HepG2 (cell line): ENCODE measurements around the gene HTR1D. TPM values are rescaled to one million over a fixed set of nuclear protein-coding genes. Genes with fewer than 3 reads are reported as not detected.

Source experiments
- ATAC-seq: fragments of 200-7000 bp; cut with Tn5 transposase; 3 replicates; pipeline ENCODE4 v1.9.1; 2020; ENCODE audit warnings: mild to moderate bottlenecking, moderate library complexity
- BruUV-seq: library from RNA; stranded (reverse); fragments of 400-500 nt; replicated peaks from 2 replicates; lab custom pipeline; 2021; lab: Mats Ljungman, UMichigan
- CTCF ChIA-PET: fragments of 300-600 bp; formaldehyde crosslinking; extraction: SDS; loops from one replicate; lab custom pipeline; 2021; ENCODE audit warnings: low total read pairs, inconsistent platforms, low intra/inter-chr PET ratio; lab: Yijun Ruan, JAX
- POLR2A ChIA-PET: fragments of 350-600 bp; sonication (Branson Sonifier 250); formaldehyde crosslinking; loops from one replicate; lab custom pipeline; 2020; ENCODE audit warnings: antibody characterized with exemption, inconsistent platforms; lab: Yijun Ruan, JAX
- DNase-seq: peaks from one replicate; pipeline ENCODE4 v3.0.0-alpha.2; 2015; ENCODE audit warnings: low spot score
- FAIRE-seq: peaks from 3 replicates; lab custom pipeline; 2011; peaks lifted over from hg19 to GRCh38; lab: Jason Lieb, UNC
- H2AFZ ChIP-seq: one replicate; pipeline ENCODE4 v1.6.1; 2011; ENCODE audit warnings: low read length, inconsistent platforms
- H3K27ac ChIP-seq: fragments of 300-600 bp; 3 replicates; pipeline ENCODE4 v1.8.0; 2011; ENCODE audit warnings: mixed run types, mild to moderate bottlenecking, mixed read lengths, low read length, inconsistent platforms; ENCODE audit not compliant: insufficient read depth; ENCODE audit errors: extremely low read length
- H3K27me3 ChIP-seq, 2 experiments: fragments of 200-600 bp in 1 of 2; 2 replicates in 1 of 2; 3 replicates in 1 of 2; pipeline versions ENCODE4 v1.6.0 to v1.8.0; 2011; ENCODE audit warnings: low read length in 2 of 2, mild to moderate bottlenecking in 2 of 2, moderate library complexity in 2 of 2, inconsistent platforms in 1 of 2; ENCODE audit not compliant: insufficient read depth in 2 of 2, control insufficient read depth in 1 of 2
- H3K36me3 ChIP-seq, 2 experiments: fragments of 200-600 bp in 1 of 2; replicated peaks in 1 of 2; 2 replicates in 1 of 2; 3 replicates in 1 of 2; pipeline versions ENCODE4 v1.5.1 to v1.8.0; 2011; ENCODE audit warnings: low read length in 2 of 2, inconsistent platforms in 1 of 2; ENCODE audit not compliant: insufficient read depth in 2 of 2, control insufficient read depth in 1 of 2
- H3K4me1 ChIP-seq: 2 replicates; pipeline ENCODE4 v1.5.1; 2012; ENCODE audit warnings: low read length, inconsistent platforms; ENCODE audit not compliant: insufficient read depth
- H3K4me2 ChIP-seq: 2 replicates; pipeline ENCODE4 v1.6.0; 2011; ENCODE audit warnings: low read depth, low read length, inconsistent platforms
- H3K4me3 ChIP-seq, 3 experiments: fragments of 200-600 bp in 1 of 3; sonication (generic), shearing (Covaris generic) in 1 of 3; replicated peaks in 1 of 3; 2 replicates each; pipeline ENCODE4 v1.5.1; 2011 to 2016; ENCODE audit warnings: low read length in 3 of 3, inconsistent platforms in 2 of 3, low read depth in 2 of 3, mild to moderate bottlenecking in 2 of 3, control low read depth in 1 of 3, mixed read lengths in 1 of 3; ENCODE audit not compliant: insufficient read depth in 1 of 3
- H3K79me2 ChIP-seq: one replicate; pipeline ENCODE4 v1.6.1; 2011; ENCODE audit warnings: low read length, inconsistent platforms; ENCODE audit not compliant: insufficient read depth
- H3K9ac ChIP-seq: 2 replicates; pipeline ENCODE4 v1.6.0; 2011; ENCODE audit warnings: mild to moderate bottlenecking, low read depth, low read length, inconsistent platforms; ENCODE audit not compliant: insufficient read depth
- H3K9me3 ChIP-seq: 2 replicates; pipeline ENCODE4 v1.5.1; 2012; ENCODE audit warnings: mild to moderate bottlenecking, low read length
- H4K20me1 ChIP-seq: 2 replicates; pipeline ENCODE4 v1.6.0; 2011; ENCODE audit warnings: inconsistent platforms, mild to moderate bottlenecking, low read length, moderate library complexity; ENCODE audit not compliant: insufficient read depth
- ELF4 ChIP-seq: sonication (generic); formaldehyde crosslinking; IDR thresholded peaks from 2 replicates; pipeline ENCODE4 v1.5.0; 2020; ENCODE audit warnings: missing genetic modification reagents, mild to moderate bottlenecking, moderate library complexity, borderline replicate concordance
- ERF ChIP-seq: IDR thresholded peaks from 2 replicates; pipeline ENCODE4 v1.6.1; 2018; ENCODE audit warnings: missing biosample characterization, missing genetic modification reagents
- FOXJ3 ChIP-seq: sonication (generic); formaldehyde crosslinking; IDR thresholded peaks from 2 replicates; pipeline ENCODE4 v1.4.0; 2020; ENCODE audit warnings: missing genetic modification reagents, mild to moderate bottlenecking, borderline replicate concordance
- PATZ1 ChIP-seq: sonication (generic); formaldehyde crosslinking; IDR thresholded peaks from 2 replicates; pipeline ENCODE4 v1.4.0; 2020; ENCODE audit warnings: missing genetic modification reagents
- SPEN ChIP-seq: sonication (generic); formaldehyde crosslinking; IDR thresholded peaks from 2 replicates; pipeline ENCODE4 v1.5.1; 2020; ENCODE audit warnings: low read depth, mild to moderate bottlenecking, missing genetic modification reagents
- TP53 ChIP-seq: sonication (generic); formaldehyde crosslinking; conservative IDR thresholded peaks from 2 replicates; pipeline ENCODE4 v1.4.0; 2020; ENCODE audit warnings: missing genetic modification reagents
- ZKSCAN1 ChIP-seq: fragments of 150-350 bp; IDR thresholded peaks from 2 replicates; pipeline ENCODE4 v1.6.1; 2014; ENCODE audit warnings: low read length
- ZNF121 ChIP-seq: sonication (generic); formaldehyde crosslinking; IDR thresholded peaks from 2 replicates; pipeline ENCODE4 v1.5.0; 2020; ENCODE audit warnings: mild to moderate bottlenecking, missing genetic modification reagents
- ZNF160 ChIP-seq: sonication (generic); formaldehyde crosslinking; IDR thresholded peaks from 2 replicates; pipeline ENCODE4 v1.8.0; 2022; ENCODE audit warnings: mild to moderate bottlenecking, inconsistent platforms, missing genetic modification reagents
- WGBS: methylation state at CpG from one replicate; pipeline ENCODE4 v1.1.6; 2017; ENCODE audit warnings: low lambda C conversion rate; 5-methylcytosine and 5-hydroxymethylcytosine counted together
- in situ Hi-C: cut with HindIII; loops from 2 replicates; pipeline ENCODE4 v1.10.0; 2017; ENCODE audit warnings: low pct_unique_long_range_greater_than_20kb; ENCODE audit not compliant: extremely low pct_ligation_motif_present
- intact Hi-C: fragments of 100-400 bp; cut with micrococcal nuclease; formaldehyde crosslinking; loops from one replicate; pipeline ENCODE4 v1.10.0; 2022; ENCODE audit not compliant: unreplicated experiment
- polyA plus RNA-seq, 8 experiments: library from polyadenylated mRNA; depleted of rRNA in 3 of 8; stranded (reverse) in 7 of 8; unstranded in 1 of 8; fragments of >200 nt; fragmentation: Illumina TruSeq in 4 of 8; extraction: Trizol in 4 of 8; gene quantifications; 2 replicates each; pipeline versions ENCODE4 v1.2.1 to v1.2.3, GENCODE V29; 2011 to 2016; ENCODE audit warnings: low read depth in 4 of 8, missing spikeins in 1 of 8, mixed read lengths in 1 of 8; ENCODE audit not compliant: insufficient read depth in 1 of 8
- total RNA-seq, 5 experiments: library from RNA; depleted of rRNA; stranded (reverse); fragments of >200 nt; fragmentation: Illumina TruSeq; extraction: Trizol; gene quantifications; 2 replicates each; pipeline ENCODE4 v1.2.3, GENCODE V29; 2016; ENCODE audit warnings: low read depth in 1 of 5

Gene HTR1D
- total and polyA plus RNA-seq, 2 of the 13 experiments (the other 11 are each of a cell fraction or from before 2014, with no cell fraction given) = 0.04 to 0.07 TPM

- ChIA-PET CTCF (no interaction called here), POLR2A (interaction anchor here (1.6 kb wide), 1 partner anchor 16 kb away, joined by 3 read pairs; no protein-coding TSS in a partner anchor)
- Histone ChIP-seq H3K36me3 (no peaks in the 10 kb centered on the region), H3K4me1 (peaks cover 11% of the 10 kb centered on the region), H3K79me2 (no peaks in the 10 kb centered on the region), H3K9ac (no peak overlapping the region), H4K20me1 (no peaks in the 10 kb centered on the region), H3K27me3 (peaks cover 0 to 3% of the 10 kb centered on the region in 2 experiments; a peak in 2 of 5 replicates), H2AFZ (no peak overlapping the region), H3K9me3 (no peaks in the 10 kb centered on the region), H3K4me2 (no peak overlapping the region), H3K4me3 (no peak overlapping the region), H3K27ac (no peak overlapping the region)
- peak; percentile 60; the same call in 1 of the 2 replicates for TF ChIP-seq ZNF121
- no peak for TF ChIP-seq TP53 (CRISPR knock-in tag)
- no peak for TF ChIP-seq ZNF160
- TF ChIP-seq ELF4 (CRISPR knock-in tag) = no peak
- TF ChIP-seq ERF (CRISPR knock-in tag) = no peak
- in situ Hi-C loops = no loop called here
- 40% methylated on average over 5 of the region's 5 CpGs for WGBS
- FAIRE-seq (no peak), ATAC-seq (no peak), DNase-seq (no peak)
- intact Hi-C loops = no loop called here
- BruUV-seq = no TSS peak
Measured at GRCh38 chr1:23239638-23240295, 22.5 kb upstream of the HTR1D start.

- BruUV-seq = no TSS peak
- H3K27ac ChIP-seq = no peak overlapping the region
- peaks cover 11% of the 10 kb centered on the region for H3K4me1 ChIP-seq
- no peak overlapping the region for H3K9ac ChIP-seq
- in situ Hi-C loops (no loop called here), intact Hi-C loops (no loop called here)
- no peak overlapping the region for H3K4me3 ChIP-seq
- DNase-seq (no peak), FAIRE-seq (no peak), ATAC-seq (no peak)
- CTCF ChIA-PET = no interaction called here
- no peaks in the 10 kb centered on the region for H3K36me3 ChIP-seq
- no peaks in the 10 kb centered on the region for H3K79me2 ChIP-seq
- TF ChIP-seq SPEN (CRISPR knock-in tag) = no peak
- peak; percentile 70 for TF ChIP-seq ZKSCAN1
- TF ChIP-seq PATZ1 = no peak
- TF ChIP-seq FOXJ3 (CRISPR knock-in tag) = no peak
- no peak overlapping the region for H2AFZ ChIP-seq
- POLR2A ChIA-PET = interaction anchor here (1.6 kb wide), 1 partner anchor 15 kb away, joined by 3 read pairs; no protein-coding TSS in a partner anchor
- no peaks in the 10 kb centered on the region for H3K9me3 ChIP-seq
- H3K27me3 ChIP-seq = 0 out of 5 replicates have a peak, but pooled peaks cover 0 to under 1% of the 10 kb centered on the region in 2 experiments
- no peaks in the 10 kb centered on the region for H4K20me1 ChIP-seq
- no peak overlapping the region for H3K4me2 ChIP-seq
- WGBS = 88% methylated on average over 1 of the region's 2 CpGs
Measured at GRCh38 chr1:23238565-23238964, 21.3 kb upstream of the HTR1D start.
